Liver (tissue), 9 donors: ENCODE measurements around the gene RBMS3. TPM values are rescaled to one million over a fixed set of nuclear protein-coding genes. Genes with fewer than 3 reads are reported as not detected.

Experiments used
- DNase-seq: peaks from one replicate; pipeline ENCODE4 v3.0.0-alpha.2; 2017; ENCODE audit warnings: low spot score
- H3K27ac ChIP-seq, 2 donors: one replicate each; pipeline ENCODE4 v1.7.0; 2013; ENCODE audit warnings: inconsistent platforms in 2 of 2, low read length in 2 of 2, control low read depth in 1 of 2, low read depth in 1 of 2, mild to moderate bottlenecking in 1 of 2
- H3K27me3 ChIP-seq, 4 donors: one replicate each; pipeline versions ENCODE4 v1.6.1 to v1.7.0; 2013; ENCODE audit warnings: low read length in 3 of 4, inconsistent platforms in 1 of 4, mild to moderate bottlenecking in 1 of 4, moderate library complexity in 1 of 4; ENCODE audit not compliant: control insufficient read depth in 4 of 4, insufficient read depth in 4 of 4
- H3K36me3 ChIP-seq, 4 donors: one replicate each; pipeline versions ENCODE4 v1.6.1 to v1.7.0; 2013; ENCODE audit warnings: low read length in 3 of 4, mild to moderate bottlenecking in 3 of 4, low read depth in 1 of 4, moderate library complexity in 1 of 4; ENCODE audit not compliant: control insufficient read depth in 4 of 4, insufficient read depth in 3 of 4
- H3K4me1 ChIP-seq, 4 donors: one replicate each; pipeline versions ENCODE4 v1.6.1 to v1.7.0; 2013; ENCODE audit warnings: low read length in 3 of 4, mild to moderate bottlenecking in 3 of 4, moderate library complexity in 1 of 4; ENCODE audit not compliant: control insufficient read depth in 4 of 4, insufficient read depth in 4 of 4
- H3K4me3 ChIP-seq, 3 donors: one replicate each; pipeline versions ENCODE4 v1.6.1 to v1.7.0; 2013; ENCODE audit warnings: low read length in 3 of 3, control low read depth in 1 of 3, low read depth in 1 of 3, mild to moderate bottlenecking in 1 of 3
- H3K9ac ChIP-seq, 2 donors: one replicate each; pipeline ENCODE4 v1.7.0; 2013; ENCODE audit warnings: low read length in 2 of 2, mild to moderate bottlenecking in 2 of 2, moderate library complexity in 2 of 2, control low read depth in 1 of 2, low read depth in 1 of 2
- H3K9me3 ChIP-seq, 4 donors: one replicate each; pipeline versions ENCODE4 v1.6.1 to v1.7.0; 2013; ENCODE audit warnings: low read length in 3 of 4; ENCODE audit not compliant: control insufficient read depth in 4 of 4
- EGR1 ChIP-seq, 2 donors: IDR thresholded peaks; 2 replicates each; pipeline ENCODE4 v1.6.1; 2016 to 2018; ENCODE audit warnings: antibody characterized with exemption in 2 of 2, low read depth in 2 of 2
- FOXA1 ChIP-seq: IDR thresholded peaks from 2 replicates; pipeline ENCODE4 v1.6.1; 2016; ENCODE audit warnings: antibody characterized with exemption
- FOXA2 ChIP-seq: IDR thresholded peaks from 2 replicates; pipeline ENCODE4 v1.6.1; 2016; ENCODE audit warnings: antibody characterized with exemption
- GABPA ChIP-seq, 2 donors: IDR thresholded peaks in 1 of 2; conservative IDR thresholded peaks in 1 of 2; 2 replicates each; pipeline ENCODE4 v1.6.1; 2016; ENCODE audit warnings: antibody characterized with exemption in 2 of 2, mild to moderate bottlenecking in 1 of 2, moderate library complexity in 1 of 2
- HNF4A ChIP-seq, 2 donors: conservative IDR thresholded peaks; 2 replicates each; pipeline ENCODE4 v1.6.1; 2016; ENCODE audit warnings: antibody characterized with exemption in 2 of 2, mild to moderate bottlenecking in 2 of 2
- HNF4G ChIP-seq: IDR thresholded peaks from 2 replicates; pipeline ENCODE4 v1.6.1; 2016; ENCODE audit warnings: antibody characterized with exemption
- JUND ChIP-seq, 2 donors: IDR thresholded peaks; 2 replicates each; pipeline ENCODE4 v1.6.1; 2016; ENCODE audit warnings: antibody characterized with exemption in 2 of 2
- NR2F2 ChIP-seq: IDR thresholded peaks from 2 replicates; pipeline ENCODE4 v1.6.1; 2016; ENCODE audit warnings: antibody characterized with exemption
- RAD21 ChIP-seq, 2 donors: IDR thresholded peaks; 2 replicates each; pipeline ENCODE4 v1.6.1; 2016; ENCODE audit warnings: antibody characterized with exemption in 2 of 2, mild to moderate bottlenecking in 2 of 2
- RXRA ChIP-seq, 2 donors: IDR thresholded peaks; 2 replicates each; pipeline ENCODE4 v1.6.1; 2017 to 2018; ENCODE audit warnings: antibody characterized with exemption in 2 of 2, mild to moderate bottlenecking in 1 of 2
- SP1 ChIP-seq: IDR thresholded peaks from 2 replicates; pipeline ENCODE4 v1.6.1; 2018; ENCODE audit warnings: antibody characterized with exemption, mild to moderate bottlenecking
- TAF1 ChIP-seq: conservative IDR thresholded peaks from 2 replicates; pipeline ENCODE4 v1.6.1; 2016; ENCODE audit warnings: antibody characterized with exemption, mild to moderate bottlenecking
- YY1 ChIP-seq: IDR thresholded peaks from 2 replicates; pipeline ENCODE4 v1.6.1; 2016; ENCODE audit warnings: antibody characterized with exemption, mild to moderate bottlenecking
- WGBS: extraction: QIAGEN DNeasy Blood & Tissue Kit; methylation state at CpG from one replicate; pipeline ENCODE4 v1.1.7; 2013; 5-methylcytosine and 5-hydroxymethylcytosine counted together
- polyA plus RNA-seq, 2 donors: library from polyadenylated mRNA; stranded (reverse) in 1 of 2; unstranded in 1 of 2; fragments of 200-250 nt in 1 of 2; fragments of >200 nt in 1 of 2; fragmentation: Nextera tagmentation in 1 of 2; extraction: Ambion mirVana in 1 of 2; gene quantifications; one replicate each; pipeline versions ENCODE4 v1.2.1 to v1.2.3, GENCODE V29; 2013 to 2015
- total RNA-seq, 2 donors: library from RNA; depleted of rRNA; stranded (reverse); fragments of >200 nt; gene quantifications; one replicate each; pipeline ENCODE4 v1.2.3, GENCODE V29; 2014
- TF ChIP-seq, protein P1 (sequence below): IDR thresholded peaks from 2 replicates; pipeline ENCODE4 v1.6.1; 2016; ENCODE audit warnings: antibody characterized with exemption
- TF ChIP-seq, protein P2 (sequence below): fragments of 150-350 bp; IDR thresholded peaks from 2 replicates; pipeline ENCODE4 v1.5.1; 2017; ENCODE audit warnings: improper control_type of control experiment, low read depth, low read length; ENCODE audit not compliant: missing input control
- TF ChIP-seq, protein P3 (sequence below): IDR thresholded peaks from 2 replicates; pipeline ENCODE4 v1.6.1; 2016; ENCODE audit warnings: antibody characterized with exemption
- TF ChIP-seq, protein P4 (sequence below): IDR thresholded peaks from 2 replicates; pipeline ENCODE4 v1.6.1; 2016; ENCODE audit warnings: antibody characterized with exemption, mild to moderate bottlenecking
- TF ChIP-seq, protein P5 (sequence below): IDR thresholded peaks from 2 replicates; pipeline ENCODE4 v1.6.1; 2016; ENCODE audit warnings: antibody characterized with exemption
- donor health status: healthy.
- donor health status: healthy.
- donor health status: healthy.
- donor health status: healthy.
- donor health status: healthy.

RBMS3 gene
- total and polyA plus RNA-seq, 4 donors: 1.2 to 14.9 (median 9.3) TPM

DNA sequence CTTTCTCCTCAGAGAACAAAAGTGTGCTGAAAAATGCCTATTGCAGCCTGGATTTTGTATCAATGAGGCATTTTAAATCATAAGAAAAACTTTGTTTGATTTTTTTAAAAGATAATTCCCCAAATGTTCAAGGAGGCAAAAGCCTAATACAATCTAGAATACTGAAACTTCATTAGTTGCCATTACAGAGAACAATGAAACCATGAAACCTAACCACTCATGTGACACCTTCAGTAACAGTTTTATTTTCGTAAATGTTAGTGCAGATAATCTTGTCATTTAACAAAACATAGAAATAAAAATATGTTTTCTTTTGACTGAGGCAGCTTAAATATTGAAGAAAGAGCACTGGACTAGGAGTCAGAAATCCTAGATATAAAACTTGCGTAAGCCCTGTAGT is 655.9 kb downstream of the RBMS3 start:
- no peak overlapping the region for H3K4me3 ChIP-seq
- DNase-seq: no peak
- no peaks in the 10 kb centered on the region for H3K27me3 ChIP-seq
- H3K27ac ChIP-seq: no peak overlapping the region
- H3K36me3 ChIP-seq: no peaks in the 10 kb centered on the region
- TF ChIP-seq EGR1 (IDR thresholded peaks at IDR 0.05; ENCODE audit: low read depth in 2 of 2): no peak
- TF ChIP-seq, protein P1, sequence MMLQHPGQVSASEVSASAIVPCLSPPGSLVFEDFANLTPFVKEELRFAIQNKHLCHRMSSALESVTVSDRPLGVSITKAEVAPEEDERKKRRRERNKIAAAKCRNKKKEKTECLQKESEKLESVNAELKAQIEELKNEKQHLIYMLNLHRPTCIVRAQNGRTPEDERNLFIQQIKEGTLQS: no peak
- no peak for TF ChIP-seq FOXA2
- TF ChIP-seq RAD21 (IDR thresholded peaks at IDR 0.05): no peak
- no peak for TF ChIP-seq JUND (IDR thresholded peaks at IDR 0.05)
- TF ChIP-seq RXRA (IDR thresholded peaks at IDR 0.05): no peak
- TF ChIP-seq NR2F2: no peak
- TF ChIP-seq HNF4A (conservative IDR thresholded peaks at IDR 0.05): no peak
- no peak for TF ChIP-seq HNF4G
- TF ChIP-seq GABPA (IDR thresholded peaks at IDR 0.05 in 1 of 2, conservative IDR thresholded peaks at IDR 0.05 in 1 of 2): no peak
- TF ChIP-seq SP1: no peak
- no peak for TF ChIP-seq TAF1
- no peak for TF ChIP-seq YY1
- TF ChIP-seq, protein P2, sequence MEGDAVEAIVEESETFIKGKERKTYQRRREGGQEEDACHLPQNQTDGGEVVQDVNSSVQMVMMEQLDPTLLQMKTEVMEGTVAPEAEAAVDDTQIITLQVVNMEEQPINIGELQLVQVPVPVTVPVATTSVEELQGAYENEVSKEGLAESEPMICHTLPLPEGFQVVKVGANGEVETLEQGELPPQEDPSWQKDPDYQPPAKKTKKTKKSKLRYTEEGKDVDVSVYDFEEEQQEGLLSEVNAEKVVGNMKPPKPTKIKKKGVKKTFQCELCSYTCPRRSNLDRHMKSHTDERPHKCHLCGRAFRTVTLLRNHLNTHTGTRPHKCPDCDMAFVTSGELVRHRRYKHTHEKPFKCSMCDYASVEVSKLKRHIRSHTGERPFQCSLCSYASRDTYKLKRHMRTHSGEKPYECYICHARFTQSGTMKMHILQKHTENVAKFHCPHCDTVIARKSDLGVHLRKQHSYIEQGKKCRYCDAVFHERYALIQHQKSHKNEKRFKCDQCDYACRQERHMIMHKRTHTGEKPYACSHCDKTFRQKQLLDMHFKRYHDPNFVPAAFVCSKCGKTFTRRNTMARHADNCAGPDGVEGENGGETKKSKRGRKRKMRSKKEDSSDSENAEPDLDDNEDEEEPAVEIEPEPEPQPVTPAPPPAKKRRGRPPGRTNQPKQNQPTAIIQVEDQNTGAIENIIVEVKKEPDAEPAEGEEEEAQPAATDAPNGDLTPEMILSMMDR: no peak
- TF ChIP-seq, protein P3, sequence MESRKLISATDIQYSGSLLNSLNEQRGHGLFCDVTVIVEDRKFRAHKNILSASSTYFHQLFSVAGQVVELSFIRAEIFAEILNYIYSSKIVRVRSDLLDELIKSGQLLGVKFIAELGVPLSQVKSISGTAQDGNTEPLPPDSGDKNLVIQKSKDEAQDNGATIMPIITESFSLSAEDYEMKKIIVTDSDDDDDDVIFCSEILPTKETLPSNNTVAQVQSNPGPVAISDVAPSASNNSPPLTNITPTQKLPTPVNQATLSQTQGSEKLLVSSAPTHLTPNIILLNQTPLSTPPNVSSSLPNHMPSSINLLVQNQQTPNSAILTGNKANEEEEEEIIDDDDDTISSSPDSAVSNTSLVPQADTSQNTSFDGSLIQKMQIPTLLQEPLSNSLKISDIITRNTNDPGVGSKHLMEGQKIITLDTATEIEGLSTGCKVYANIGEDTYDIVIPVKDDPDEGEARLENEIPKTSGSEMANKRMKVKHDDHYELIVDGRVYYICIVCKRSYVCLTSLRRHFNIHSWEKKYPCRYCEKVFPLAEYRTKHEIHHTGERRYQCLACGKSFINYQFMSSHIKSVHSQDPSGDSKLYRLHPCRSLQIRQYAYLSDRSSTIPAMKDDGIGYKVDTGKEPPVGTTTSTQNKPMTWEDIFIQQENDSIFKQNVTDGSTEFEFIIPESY: no peak
- TF ChIP-seq, protein P4, sequence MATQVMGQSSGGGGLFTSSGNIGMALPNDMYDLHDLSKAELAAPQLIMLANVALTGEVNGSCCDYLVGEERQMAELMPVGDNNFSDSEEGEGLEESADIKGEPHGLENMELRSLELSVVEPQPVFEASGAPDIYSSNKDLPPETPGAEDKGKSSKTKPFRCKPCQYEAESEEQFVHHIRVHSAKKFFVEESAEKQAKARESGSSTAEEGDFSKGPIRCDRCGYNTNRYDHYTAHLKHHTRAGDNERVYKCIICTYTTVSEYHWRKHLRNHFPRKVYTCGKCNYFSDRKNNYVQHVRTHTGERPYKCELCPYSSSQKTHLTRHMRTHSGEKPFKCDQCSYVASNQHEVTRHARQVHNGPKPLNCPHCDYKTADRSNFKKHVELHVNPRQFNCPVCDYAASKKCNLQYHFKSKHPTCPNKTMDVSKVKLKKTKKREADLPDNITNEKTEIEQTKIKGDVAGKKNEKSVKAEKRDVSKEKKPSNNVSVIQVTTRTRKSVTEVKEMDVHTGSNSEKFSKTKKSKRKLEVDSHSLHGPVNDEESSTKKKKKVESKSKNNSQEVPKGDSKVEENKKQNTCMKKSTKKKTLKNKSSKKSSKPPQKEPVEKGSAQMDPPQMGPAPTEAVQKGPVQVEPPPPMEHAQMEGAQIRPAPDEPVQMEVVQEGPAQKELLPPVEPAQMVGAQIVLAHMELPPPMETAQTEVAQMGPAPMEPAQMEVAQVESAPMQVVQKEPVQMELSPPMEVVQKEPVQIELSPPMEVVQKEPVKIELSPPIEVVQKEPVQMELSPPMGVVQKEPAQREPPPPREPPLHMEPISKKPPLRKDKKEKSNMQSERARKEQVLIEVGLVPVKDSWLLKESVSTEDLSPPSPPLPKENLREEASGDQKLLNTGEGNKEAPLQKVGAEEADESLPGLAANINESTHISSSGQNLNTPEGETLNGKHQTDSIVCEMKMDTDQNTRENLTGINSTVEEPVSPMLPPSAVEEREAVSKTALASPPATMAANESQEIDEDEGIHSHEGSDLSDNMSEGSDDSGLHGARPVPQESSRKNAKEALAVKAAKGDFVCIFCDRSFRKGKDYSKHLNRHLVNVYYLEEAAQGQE: no peak
- TF ChIP-seq, protein P5, sequence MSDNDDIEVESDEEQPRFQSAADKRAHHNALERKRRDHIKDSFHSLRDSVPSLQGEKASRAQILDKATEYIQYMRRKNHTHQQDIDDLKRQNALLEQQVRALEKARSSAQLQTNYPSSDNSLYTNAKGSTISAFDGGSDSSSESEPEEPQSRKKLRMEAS: no peak
- no peak for TF ChIP-seq FOXA1
- no peaks in the 10 kb centered on the region for H3K4me1 ChIP-seq
- no peaks in the 10 kb centered on the region for H3K9me3 ChIP-seq
- H3K9ac ChIP-seq: no peak overlapping the region
- WGBS: 91% methylated on average over 2 of the region's 2 CpGs
